SK-N-SH treated with all-trans-retinoic acid at 6 μM for 48 hours (cell line): ENCODE results near the gene COBL.

ENCODE experiments used
- ATAC-seq: fragments of 200-7000 bp; cut with Tn5 transposase; 3 replicates; pipeline ENCODE4 v1.9.1; 2020; ENCODE audit warnings: mild to moderate bottlenecking, moderate library complexity
- ARNTL ChIP-seq: fragments of 450-650 bp; formaldehyde crosslinking; IDR thresholded peaks from 2 replicates; pipeline ENCODE4 v1.5.0; 2020; ENCODE audit warnings: low read depth, mild to moderate bottlenecking, moderate library complexity, borderline replicate concordance
- ESRRG ChIP-seq: fragments of 250-450 bp; sonication (Bioruptor Pico); IDR thresholded peaks from 2 replicates; pipeline ENCODE4 v1.6.1; 2021; ENCODE audit warnings: mild to moderate bottlenecking
- GLIS3 ChIP-seq: fragments of 250-450 bp; sonication (Bioruptor Pico); IDR thresholded peaks from 2 replicates; pipeline ENCODE4 v1.5.0; 2020; ENCODE audit warnings: mild to moderate bottlenecking, moderate library complexity
- ISL1 ChIP-seq: fragments of 250-450 bp; sonication (Bioruptor Pico); IDR thresholded peaks from 2 replicates; pipeline ENCODE4 v2.1.2; 2022; ENCODE audit warnings: mild to moderate bottlenecking, moderate library complexity
- OSR1 ChIP-seq: fragments of 250-450 bp; sonication (Bioruptor Pico); IDR thresholded peaks from 2 replicates; pipeline ENCODE4 v1.8.0; 2022; ENCODE audit warnings: moderate library complexity, mild to moderate bottlenecking, inconsistent platforms
- POU6F1 ChIP-seq: fragments of 250-450 bp; sonication (Bioruptor Pico); IDR thresholded peaks from 2 replicates; pipeline ENCODE4 v1.8.0; 2021; ENCODE audit warnings: low read depth, mild to moderate bottlenecking, moderate library complexity, borderline replicate concordance
- PPARA ChIP-seq: fragments of 250-450 bp; sonication (Bioruptor Pico); IDR thresholded peaks from 2 replicates; pipeline ENCODE4 v1.5.0; 2020; ENCODE audit warnings: mild to moderate bottlenecking, borderline replicate concordance
- RARB ChIP-seq: fragments of 250-450 bp; sonication (Bioruptor Pico); IDR thresholded peaks from 2 replicates; pipeline ENCODE4 v1.8.0; 2021; ENCODE audit warnings: mild to moderate bottlenecking, moderate library complexity
- SNAI2 ChIP-seq: fragments of 250-450 bp; sonication (Bioruptor Pico); IDR thresholded peaks from 2 replicates; pipeline ENCODE4 v1.5.0; 2020; ENCODE audit warnings: mild to moderate bottlenecking, moderate library complexity
- TCF4 ChIP-seq: fragments of 250-450 bp; sonication (Bioruptor Pico); IDR thresholded peaks from 2 replicates; pipeline ENCODE4 v1.8.0; 2021; ENCODE audit warnings: mild to moderate bottlenecking, moderate library complexity, borderline replicate concordance
- TOX ChIP-seq: fragments of 250-450 bp; sonication (Bioruptor Pico); IDR thresholded peaks from 2 replicates; pipeline ENCODE4 v1.8.0; 2021; ENCODE audit warnings: mild to moderate bottlenecking, moderate library complexity, borderline replicate concordance
- ZC3H10 ChIP-seq: fragments of 250-450 bp; sonication (Bioruptor Pico); IDR thresholded peaks from 2 replicates; pipeline ENCODE4 v1.5.1; 2021; ENCODE audit warnings: mild to moderate bottlenecking, moderate library complexity
- ZFP3 ChIP-seq: fragments of 250-450 bp; sonication (Bioruptor Pico); IDR thresholded peaks from 2 replicates; pipeline ENCODE4 v1.5.0; 2020; ENCODE audit warnings: mild to moderate bottlenecking, moderate library complexity
- ZFP30 ChIP-seq: fragments of 450-650 bp; formaldehyde crosslinking; IDR thresholded peaks from 2 replicates; pipeline ENCODE4 v1.5.0; 2022; ENCODE audit warnings: mild to moderate bottlenecking, moderate library complexity
- ZNF565 ChIP-seq: fragments of 450-650 bp; formaldehyde crosslinking; conservative IDR thresholded peaks from 2 replicates; pipeline ENCODE4 v1.5.0; 2020; ENCODE audit warnings: low read depth, mild to moderate bottlenecking, moderate library complexity
- ZNF70 ChIP-seq: fragments of 450-650 bp; formaldehyde crosslinking; IDR thresholded peaks from 2 replicates; pipeline ENCODE4 v1.5.0; 2020; ENCODE audit warnings: mild to moderate bottlenecking, moderate library complexity
- ZNF8 ChIP-seq: fragments of 450-650 bp; formaldehyde crosslinking; IDR thresholded peaks from 2 replicates; pipeline ENCODE4 v1.5.0; 2020; ENCODE audit warnings: mild to moderate bottlenecking, moderate library complexity
- TF ChIP-seq, protein P1 (sequence below): fragments of 250-450 bp; sonication (Bioruptor Pico); IDR thresholded peaks from 2 replicates; pipeline ENCODE4 v1.5.0; 2020; ENCODE audit warnings: mild to moderate bottlenecking, moderate library complexity
- TF ChIP-seq, protein P2 (sequence below): fragments of 250-450 bp; sonication (Bioruptor Pico); IDR thresholded peaks from 2 replicates; pipeline ENCODE4 v1.5.1; 2020; ENCODE audit warnings: low read depth, mild to moderate bottlenecking, moderate library complexity
- TF ChIP-seq, protein P3 (sequence below): fragments of 250-450 bp; sonication (Bioruptor Pico); IDR thresholded peaks from 2 replicates; pipeline ENCODE4 v1.5.1; 2021; ENCODE audit warnings: mild to moderate bottlenecking, moderate library complexity

Gene COBL

DNA sequence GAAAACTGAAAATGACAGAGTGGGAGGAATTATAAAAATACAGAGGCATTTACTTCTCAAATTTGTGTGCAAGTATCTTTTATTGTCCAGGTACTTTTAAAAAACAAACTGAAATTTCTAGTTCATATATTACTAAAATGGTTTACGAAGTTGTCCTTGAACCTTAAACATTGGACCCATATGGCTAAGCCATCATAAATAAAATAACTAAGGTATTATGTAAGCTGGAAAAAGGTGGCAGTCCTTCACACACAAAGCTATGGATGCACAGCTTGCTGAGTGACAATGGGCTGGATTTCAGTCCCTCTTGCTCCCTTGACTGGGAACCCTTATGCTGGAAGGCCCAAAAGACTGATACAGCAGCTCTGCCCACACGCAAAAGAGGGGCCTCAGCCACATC is 66.1 kb downstream of the COBL start (continued):
- TF ChIP-seq ZNF565 (CRISPR knock-in tag) (no peak), TCF4 (no peak)

GRCh38 chr7:51249991-51250390 is 66.6 kb downstream of the COBL start:
- no peak for ATAC-seq
- TF ChIP-seq TCF4 (no peak), ZNF8 (CRISPR knock-in tag) (no peak), ARNTL (CRISPR knock-in tag) (no peak), ZFP3 (CRISPR knock-in tag) (no peak), ZC3H10 (CRISPR knock-in tag) (no peak), ZNF70 (CRISPR knock-in tag) (no peak), ZNF565 (CRISPR knock-in tag) (no peak), OSR1 (CRISPR knock-in tag) (no peak), ZFP30 (CRISPR knock-in tag) (no peak), ESRRG (CRISPR knock-in tag) (no peak), POU6F1 (no peak), GLIS3 (CRISPR knock-in tag) (no peak), SNAI2 (CRISPR knock-in tag) (no peak)
- TF ChIP-seq, protein P1, sequence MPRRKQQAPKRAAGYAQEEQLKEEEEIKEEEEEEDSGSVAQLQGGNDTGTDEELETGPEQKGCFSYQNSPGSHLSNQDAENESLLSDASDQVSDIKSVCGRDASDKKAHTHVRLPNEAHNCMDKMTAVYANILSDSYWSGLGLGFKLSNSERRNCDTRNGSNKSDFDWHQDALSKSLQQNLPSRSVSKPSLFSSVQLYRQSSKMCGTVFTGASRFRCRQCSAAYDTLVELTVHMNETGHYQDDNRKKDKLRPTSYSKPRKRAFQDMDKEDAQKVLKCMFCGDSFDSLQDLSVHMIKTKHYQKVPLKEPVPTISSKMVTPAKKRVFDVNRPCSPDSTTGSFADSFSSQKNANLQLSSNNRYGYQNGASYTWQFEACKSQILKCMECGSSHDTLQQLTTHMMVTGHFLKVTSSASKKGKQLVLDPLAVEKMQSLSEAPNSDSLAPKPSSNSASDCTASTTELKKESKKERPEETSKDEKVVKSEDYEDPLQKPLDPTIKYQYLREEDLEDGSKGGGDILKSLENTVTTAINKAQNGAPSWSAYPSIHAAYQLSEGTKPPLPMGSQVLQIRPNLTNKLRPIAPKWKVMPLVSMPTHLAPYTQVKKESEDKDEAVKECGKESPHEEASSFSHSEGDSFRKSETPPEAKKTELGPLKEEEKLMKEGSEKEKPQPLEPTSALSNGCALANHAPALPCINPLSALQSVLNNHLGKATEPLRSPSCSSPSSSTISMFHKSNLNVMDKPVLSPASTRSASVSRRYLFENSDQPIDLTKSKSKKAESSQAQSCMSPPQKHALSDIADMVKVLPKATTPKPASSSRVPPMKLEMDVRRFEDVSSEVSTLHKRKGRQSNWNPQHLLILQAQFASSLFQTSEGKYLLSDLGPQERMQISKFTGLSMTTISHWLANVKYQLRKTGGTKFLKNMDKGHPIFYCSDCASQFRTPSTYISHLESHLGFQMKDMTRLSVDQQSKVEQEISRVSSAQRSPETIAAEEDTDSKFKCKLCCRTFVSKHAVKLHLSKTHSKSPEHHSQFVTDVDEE (CRISPR knock-in tag), result no peak
- TF ChIP-seq, protein P2, sequence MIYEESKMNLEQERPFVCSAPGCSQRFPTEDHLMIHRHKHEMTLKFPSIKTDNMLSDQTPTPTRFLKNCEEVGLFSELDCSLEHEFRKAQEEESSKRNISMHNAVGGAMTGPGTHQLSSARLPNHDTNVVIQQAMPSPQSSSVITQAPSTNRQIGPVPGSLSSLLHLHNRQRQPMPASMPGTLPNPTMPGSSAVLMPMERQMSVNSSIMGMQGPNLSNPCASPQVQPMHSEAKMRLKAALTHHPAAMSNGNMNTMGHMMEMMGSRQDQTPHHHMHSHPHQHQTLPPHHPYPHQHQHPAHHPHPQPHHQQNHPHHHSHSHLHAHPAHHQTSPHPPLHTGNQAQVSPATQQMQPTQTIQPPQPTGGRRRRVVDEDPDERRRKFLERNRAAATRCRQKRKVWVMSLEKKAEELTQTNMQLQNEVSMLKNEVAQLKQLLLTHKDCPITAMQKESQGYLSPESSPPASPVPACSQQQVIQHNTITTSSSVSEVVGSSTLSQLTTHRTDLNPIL (CRISPR knock-in tag), result no peak
- TF ChIP-seq, protein P3, sequence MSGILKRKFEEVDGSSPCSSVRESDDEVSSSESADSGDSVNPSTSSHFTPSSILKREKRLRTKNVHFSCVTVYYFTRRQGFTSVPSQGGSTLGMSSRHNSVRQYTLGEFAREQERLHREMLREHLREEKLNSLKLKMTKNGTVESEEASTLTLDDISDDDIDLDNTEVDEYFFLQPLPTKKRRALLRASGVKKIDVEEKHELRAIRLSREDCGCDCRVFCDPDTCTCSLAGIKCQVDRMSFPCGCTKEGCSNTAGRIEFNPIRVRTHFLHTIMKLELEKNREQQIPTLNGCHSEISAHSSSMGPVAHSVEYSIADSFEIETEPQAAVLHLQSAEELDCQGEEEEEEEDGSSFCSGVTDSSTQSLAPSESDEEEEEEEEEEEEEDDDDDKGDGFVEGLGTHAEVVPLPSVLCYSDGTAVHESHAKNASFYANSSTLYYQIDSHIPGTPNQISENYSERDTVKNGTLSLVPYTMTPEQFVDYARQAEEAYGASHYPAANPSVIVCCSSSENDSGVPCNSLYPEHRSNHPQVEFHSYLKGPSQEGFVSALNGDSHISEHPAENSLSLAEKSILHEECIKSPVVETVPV (CRISPR knock-in tag), result no peak

DNA sequence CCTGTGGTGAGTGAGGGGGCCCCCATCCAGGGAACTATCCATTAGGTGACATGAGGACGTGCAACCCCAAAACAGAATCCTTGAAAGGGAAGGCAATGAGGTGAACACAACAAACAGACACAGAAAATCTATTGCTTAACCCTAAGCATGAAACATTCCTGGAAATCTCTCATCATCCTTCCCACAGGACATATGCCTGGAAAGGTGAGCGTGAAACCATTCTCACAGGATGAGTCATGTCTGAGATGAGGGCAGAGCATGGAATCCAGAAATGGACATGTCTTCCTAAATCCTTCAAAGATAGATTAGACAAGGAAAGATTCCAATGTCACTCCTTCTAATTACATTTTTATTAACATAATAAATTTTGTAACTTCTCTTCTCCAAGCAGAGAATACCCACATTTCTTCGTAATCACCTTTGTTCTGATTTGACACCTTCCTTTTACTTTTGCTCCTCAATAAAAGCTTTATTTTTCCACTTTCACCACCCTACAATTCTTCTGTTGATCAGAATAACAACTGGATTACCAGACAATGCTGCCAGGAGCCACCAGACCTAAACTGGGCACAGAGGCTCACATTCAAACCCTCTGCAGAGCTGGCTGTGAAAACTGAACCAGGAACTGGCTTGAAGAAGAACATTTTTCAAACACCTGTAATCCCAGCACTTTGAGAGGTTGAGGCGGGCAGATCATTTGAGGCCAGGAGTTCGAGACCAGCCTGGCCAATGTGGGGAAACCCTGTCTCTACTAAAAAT is 67.2 kb downstream of the COBL start:
- no peak for ATAC-seq

More for the DNA sequence above, 67.2 kb downstream of the COBL start:
- TF ChIP-seq, protein P3 (CRISPR knock-in tag), result no peak
- no peak for TF ChIP-seq RARB (CRISPR knock-in tag)
- no peak for TF ChIP-seq ZNF8 (CRISPR knock-in tag)
- no peak for TF ChIP-seq GLIS3 (CRISPR knock-in tag)
- TF ChIP-seq ISL1 (CRISPR knock-in tag), result no peak
- TF ChIP-seq PPARA (CRISPR knock-in tag), result no peak
- no peak for TF ChIP-seq OSR1 (CRISPR knock-in tag)
- no peak for TF ChIP-seq ZFP30 (CRISPR knock-in tag)
- no peak for TF ChIP-seq TOX (CRISPR knock-in tag)
- no peak for TF ChIP-seq POU6F1
- TF ChIP-seq ARNTL (CRISPR knock-in tag), result no peak
